Measurements from ENCODE around the gene ZBTB7A. TPM values are rescaled to one million over a fixed set of nuclear protein-coding genes. Genes with fewer than 3 reads are reported as not detected.

The ZBTB7A gene
- total and polyA plus RNA-seq, 11 donors, result 14.6 to 65.0 (median 28.6) TPM

- H3K9me3 ChIP-seq, result no peaks in the 10 kb centered on the region
- peaks cover 20 to 71% (median 58%) of the 10 kb centered on the region in 12 donors for H3K4me1 ChIP-seq
- DNase-seq, result no peak
- intact Hi-C loops (cut with DNase I), result loop anchor here in 4 of 10 donors (5.0 kb wide), 2 partner anchors 47 to 57 kb away; partner anchors contain the start of gene PIAS4 (in 3 of the 4)
- WGBS, 4 donors, result 0 to 7% (median 3%) methylated on average over 6 to 24 of the region's 24 CpGs
- TF ChIP-seq, protein P1, sequence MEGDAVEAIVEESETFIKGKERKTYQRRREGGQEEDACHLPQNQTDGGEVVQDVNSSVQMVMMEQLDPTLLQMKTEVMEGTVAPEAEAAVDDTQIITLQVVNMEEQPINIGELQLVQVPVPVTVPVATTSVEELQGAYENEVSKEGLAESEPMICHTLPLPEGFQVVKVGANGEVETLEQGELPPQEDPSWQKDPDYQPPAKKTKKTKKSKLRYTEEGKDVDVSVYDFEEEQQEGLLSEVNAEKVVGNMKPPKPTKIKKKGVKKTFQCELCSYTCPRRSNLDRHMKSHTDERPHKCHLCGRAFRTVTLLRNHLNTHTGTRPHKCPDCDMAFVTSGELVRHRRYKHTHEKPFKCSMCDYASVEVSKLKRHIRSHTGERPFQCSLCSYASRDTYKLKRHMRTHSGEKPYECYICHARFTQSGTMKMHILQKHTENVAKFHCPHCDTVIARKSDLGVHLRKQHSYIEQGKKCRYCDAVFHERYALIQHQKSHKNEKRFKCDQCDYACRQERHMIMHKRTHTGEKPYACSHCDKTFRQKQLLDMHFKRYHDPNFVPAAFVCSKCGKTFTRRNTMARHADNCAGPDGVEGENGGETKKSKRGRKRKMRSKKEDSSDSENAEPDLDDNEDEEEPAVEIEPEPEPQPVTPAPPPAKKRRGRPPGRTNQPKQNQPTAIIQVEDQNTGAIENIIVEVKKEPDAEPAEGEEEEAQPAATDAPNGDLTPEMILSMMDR (IDR thresholded peaks at IDR 0.05), result peak in 1 of 12 donors; percentile 5
- no peak for TF ChIP-seq POLR2A (IDR thresholded peaks at IDR 0.05)
- ATAC-seq, result no peak
- no peaks in the 10 kb centered on the region for H3K27me3 ChIP-seq
- H3K27ac ChIP-seq, result peak overlapping the region; percentile 87 to 99 (median 98)
- H3K4me3 ChIP-seq, result peak overlapping the region; percentile 52 to 100 (median 82)
- peaks cover 0 to 9% (median 0%) of the 10 kb centered on the region in 9 donors for H3K36me3 ChIP-seq
Observed at GRCh38 chr19:4064149-4064495, 2.6 kb downstream of the ZBTB7A start.

- peak overlapping the region; percentile 87 to 99 (median 98) for H3K27ac ChIP-seq
- 18 to 43% (median 28%) methylated on average over 18 to 31 of the region's 31 CpGs for WGBS, 4 donors
- H3K27me3 ChIP-seq, result no peaks in the 10 kb centered on the region
- intact Hi-C loops (cut with DNase I), result loop anchor here in 4 of 10 donors (5.0 kb wide), 2 partner anchors 46 to 56 kb away; partner anchors contain the start of gene PIAS4 (in 3 of the 4)
- no peaks in the 10 kb centered on the region for H3K9me3 ChIP-seq
- DNase-seq (no peak), ATAC-seq (no peak)
- H3K4me1 ChIP-seq, result peaks cover 21 to 75% (median 64%) of the 10 kb centered on the region in 12 donors
- TF ChIP-seq, protein P1 (IDR thresholded peaks at IDR 0.05), result peak in 1 of 12 donors; percentile 23
- TF ChIP-seq POLR2A (IDR thresholded peaks at IDR 0.05), result no peak
- H3K36me3 ChIP-seq, result peaks cover 0 to 9% (median 0%) of the 10 kb centered on the region in 9 donors
- peak overlapping the region; percentile 52 to 100 (median 82) for H3K4me3 ChIP-seq
Observed at GRCh38 chr19:4063369-4064148, 3.1 kb downstream of the ZBTB7A start.

- Histone ChIP-seq H3K27me3 (no peaks in the 10 kb centered on the region), H3K9me3 (no peaks in the 10 kb centered on the region), H3K36me3 (peaks cover 0 to 9% (median 0%) of the 10 kb centered on the region in 9 donors), H3K4me1 (peaks cover 21 to 76% (median 65%) of the 10 kb centered on the region in 12 donors), H3K27ac (peak overlapping the region; percentile 87 to 99 (median 98)), H3K4me3 (peak overlapping the region in 9 of 12 donors; percentile 43 to 100 (median 82))
- WGBS, 4 donors, result 56 to 66% (median 59%) methylated on average over 14 to 30 of the region's 30 CpGs
- intact Hi-C loops (cut with DNase I), result loop anchor here in 4 of 10 donors (5.0 kb wide), 2 partner anchors 45 to 55 kb away; partner anchors contain the start of gene PIAS4 (in 3 of the 4)
- DNase-seq (no peak), ATAC-seq (no peak)
- TF ChIP-seq, protein P1 (IDR thresholded peaks at IDR 0.05), result no peak
- TF ChIP-seq POLR2A (IDR thresholded peaks at IDR 0.05), result no peak
Observed at GRCh38 chr19:4062419-4063368, 4.0 kb downstream of the ZBTB7A start.
